ENCODE results near the gene EXPH5.

DNA sequence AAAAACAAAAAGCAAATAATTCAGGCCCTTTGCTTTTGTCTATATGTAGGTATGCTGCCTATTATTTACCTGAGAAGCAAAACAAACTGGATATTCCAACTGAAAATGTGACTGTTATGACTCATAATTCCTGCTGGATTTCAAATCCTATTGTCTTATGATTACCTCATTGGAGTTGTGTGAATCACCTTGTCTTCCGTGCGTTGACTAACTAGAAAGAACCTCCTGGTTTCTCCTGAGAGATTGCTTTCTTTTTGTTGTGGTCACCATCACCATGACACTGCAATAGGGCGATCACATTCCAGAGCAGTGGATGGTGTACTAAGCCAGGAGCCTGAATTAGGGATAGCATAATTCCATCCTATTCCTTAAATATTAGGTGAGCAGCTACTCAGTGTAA, 23.0 kb upstream of the EXPH5 start:
- TF ChIP-seq, protein P1, sequence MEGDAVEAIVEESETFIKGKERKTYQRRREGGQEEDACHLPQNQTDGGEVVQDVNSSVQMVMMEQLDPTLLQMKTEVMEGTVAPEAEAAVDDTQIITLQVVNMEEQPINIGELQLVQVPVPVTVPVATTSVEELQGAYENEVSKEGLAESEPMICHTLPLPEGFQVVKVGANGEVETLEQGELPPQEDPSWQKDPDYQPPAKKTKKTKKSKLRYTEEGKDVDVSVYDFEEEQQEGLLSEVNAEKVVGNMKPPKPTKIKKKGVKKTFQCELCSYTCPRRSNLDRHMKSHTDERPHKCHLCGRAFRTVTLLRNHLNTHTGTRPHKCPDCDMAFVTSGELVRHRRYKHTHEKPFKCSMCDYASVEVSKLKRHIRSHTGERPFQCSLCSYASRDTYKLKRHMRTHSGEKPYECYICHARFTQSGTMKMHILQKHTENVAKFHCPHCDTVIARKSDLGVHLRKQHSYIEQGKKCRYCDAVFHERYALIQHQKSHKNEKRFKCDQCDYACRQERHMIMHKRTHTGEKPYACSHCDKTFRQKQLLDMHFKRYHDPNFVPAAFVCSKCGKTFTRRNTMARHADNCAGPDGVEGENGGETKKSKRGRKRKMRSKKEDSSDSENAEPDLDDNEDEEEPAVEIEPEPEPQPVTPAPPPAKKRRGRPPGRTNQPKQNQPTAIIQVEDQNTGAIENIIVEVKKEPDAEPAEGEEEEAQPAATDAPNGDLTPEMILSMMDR (IDR thresholded peaks at IDR 0.05; ENCODE audit: borderline replicate concordance, extremely low read depth, low read length, poor library complexity, severe bottlenecking): no peak
- TF ChIP-seq EZH2 (IDR thresholded peaks at IDR 0.05; ENCODE audit: borderline replicate concordance, low read depth, low read length, severe bottlenecking): no peak
